Sigmoid colon (tissue), 4 donors: Measurements from ENCODE around the gene CAPSL.
"Not testable (repeated sequence)": the region's sequence is repeated elsewhere in the genome, so short reads cannot be mapped to it uniquely, and the experiment has no call there.

ENCODE experiments used
- CTCF ChIP-seq, 4 experiments: fragments of 450-650 bp in 3 of 4; fragments of 200-600 bp in 1 of 4; IDR thresholded peaks; one replicate each; pipeline ENCODE4 v1.5.1; 2016 to 2019; ENCODE audit warnings: antibody characterized with exemption in 4 of 4, mild to moderate bottlenecking in 3 of 4, moderate library complexity in 2 of 4
- POLR2A ChIP-seq, 2 donors: fragments of 450-650 bp; IDR thresholded peaks; one replicate each; pipeline ENCODE4 v1.6.1; 2016; ENCODE audit warnings: antibody characterized with exemption in 2 of 2, mild to moderate bottlenecking in 2 of 2, moderate library complexity in 2 of 2
- POLR2AphosphoS5 ChIP-seq, 4 donors: sonication (generic); formaldehyde crosslinking; IDR thresholded peaks; one replicate each; pipeline ENCODE4 v1.6.1; 2017; ENCODE audit warnings: antibody characterized with exemption in 4 of 4

- TF ChIP-seq CTCF, POLR2A, POLR2AphosphoS5 (IDR thresholded peaks at IDR 0.05): not testable (repeated sequence)
Observed at GRCh38 chr5:35976859-35977258, 38.4 kb upstream of the CAPSL start.
